HG02759 (cell line): ENCODE data around the gene RAB6A.
A peak's percentile ranks its signal among the peaks of the same experiment; 100 is the strongest.
"Not testable (repeated sequence)": the region's sequence is repeated elsewhere in the genome, so short reads cannot be mapped to it uniquely, and the experiment has no call there.

Experiments used
- ATAC-seq: cut with Tn5 transposase; IDR thresholded peaks from one replicate; pipeline ENCODE4 v1.9.1; 2021; ENCODE audit warnings: mild to moderate bottlenecking, moderate library complexity; ENCODE audit not compliant: unreplicated experiment

The RAB6A gene

DNA sequence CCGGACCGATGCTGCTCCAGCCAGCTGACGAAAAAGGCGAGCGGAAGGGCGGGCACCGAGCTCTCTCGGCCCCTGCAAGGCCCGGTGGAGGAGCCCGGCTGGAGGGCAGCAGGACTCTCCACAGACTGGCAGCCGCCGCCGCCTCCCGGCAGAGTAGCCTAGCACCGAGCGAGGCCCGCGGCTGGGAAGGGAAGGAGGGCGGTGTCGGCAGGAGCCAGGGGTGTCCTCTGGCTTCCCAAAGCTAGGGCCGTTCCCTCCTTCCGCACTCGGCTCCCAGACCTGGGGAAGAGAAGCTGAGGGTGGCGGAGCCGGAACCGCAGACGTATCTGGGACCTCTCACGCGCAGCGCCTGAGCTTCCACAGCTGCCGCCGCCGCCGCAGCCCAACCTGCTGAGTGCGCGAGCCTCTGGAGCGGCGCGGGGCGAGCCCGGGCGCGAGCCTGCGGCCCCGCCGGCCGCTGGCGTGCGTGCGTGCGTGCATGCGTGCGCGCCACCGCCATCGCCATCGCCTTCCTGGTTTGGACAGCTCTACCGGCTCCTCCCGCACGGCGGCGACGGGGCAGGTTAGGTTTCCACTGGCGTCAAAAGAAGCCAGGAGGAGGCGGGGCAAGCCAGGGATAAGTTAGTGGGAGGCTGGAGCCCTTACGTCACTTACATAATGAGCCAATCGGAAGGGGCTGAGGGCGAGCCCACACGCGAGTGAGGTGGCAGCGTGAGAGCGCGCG, at the start of gene RAB6A:
RAB6A (minus strand) TSS at position 396 of the 724 bp plus-strand sequence. CDS start 439 bp downstream, outside the sequence.
- ATAC-seq, result peak; percentile 93

DNA sequence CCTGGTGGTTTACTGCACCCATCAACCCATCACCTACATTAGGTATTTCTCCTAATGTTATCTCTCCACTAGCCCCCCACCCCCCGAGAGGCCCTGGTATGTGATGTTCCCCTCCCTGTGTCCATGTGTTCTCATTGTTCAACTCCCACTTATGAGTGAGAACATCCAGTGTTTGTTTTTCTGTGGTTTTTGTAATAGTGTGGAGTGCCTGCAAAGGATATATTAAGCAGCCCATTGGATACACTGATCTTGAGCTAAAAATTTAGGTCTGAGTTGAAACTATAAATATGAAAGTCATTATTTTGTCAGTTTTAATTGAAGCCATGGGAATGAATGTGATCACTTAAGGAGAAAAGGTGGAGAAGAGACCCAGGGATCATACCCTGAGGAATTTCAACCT, 49.8 kb upstream of the RAB6A start:
- no peak for ATAC-seq

DNA sequence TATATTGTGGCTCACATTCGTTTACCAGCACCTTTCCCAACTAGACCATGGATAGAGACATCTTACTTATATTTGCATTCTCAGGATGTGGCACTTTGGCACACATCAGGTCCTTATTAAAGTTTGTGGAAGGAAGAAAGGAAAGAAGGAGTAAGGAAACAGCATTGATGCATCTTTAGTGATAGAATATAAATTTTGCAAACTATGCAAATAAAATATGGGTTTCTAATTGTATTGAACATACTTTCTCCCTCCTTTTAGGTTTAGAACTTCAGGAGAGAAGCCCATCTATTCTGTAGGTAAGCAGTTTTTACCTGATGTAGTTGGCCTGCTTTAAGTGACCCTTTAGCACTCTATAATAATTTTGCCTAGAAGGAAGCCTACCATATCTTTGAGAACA, 47.2 kb upstream of the RAB6A start:
- ATAC-seq, result no peak

DNA sequence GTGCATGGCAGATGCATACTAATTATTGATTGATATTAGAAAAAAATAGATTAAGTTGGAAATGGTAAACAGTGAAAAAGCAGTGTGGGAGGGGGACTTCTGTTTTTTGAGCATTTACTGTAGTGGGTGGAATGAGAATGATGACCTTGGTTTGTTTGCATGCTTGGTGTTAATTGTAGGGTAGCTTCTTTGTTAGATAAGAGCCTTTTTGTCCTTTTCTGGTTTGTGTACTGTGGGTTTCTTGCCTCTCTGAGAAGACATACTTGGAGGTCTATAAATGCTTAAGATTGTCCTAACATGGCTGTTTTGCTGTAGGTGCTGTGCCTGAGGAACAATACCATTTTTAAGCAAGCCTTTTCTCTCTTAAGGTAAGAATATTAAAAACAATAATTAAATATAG, 43.8 kb upstream of the RAB6A start:
- no peak for ATAC-seq

GRCh38 chr11:73801136-73801535, 40.3 kb upstream of the RAB6A start:
- ATAC-seq, result no peak

DNA sequence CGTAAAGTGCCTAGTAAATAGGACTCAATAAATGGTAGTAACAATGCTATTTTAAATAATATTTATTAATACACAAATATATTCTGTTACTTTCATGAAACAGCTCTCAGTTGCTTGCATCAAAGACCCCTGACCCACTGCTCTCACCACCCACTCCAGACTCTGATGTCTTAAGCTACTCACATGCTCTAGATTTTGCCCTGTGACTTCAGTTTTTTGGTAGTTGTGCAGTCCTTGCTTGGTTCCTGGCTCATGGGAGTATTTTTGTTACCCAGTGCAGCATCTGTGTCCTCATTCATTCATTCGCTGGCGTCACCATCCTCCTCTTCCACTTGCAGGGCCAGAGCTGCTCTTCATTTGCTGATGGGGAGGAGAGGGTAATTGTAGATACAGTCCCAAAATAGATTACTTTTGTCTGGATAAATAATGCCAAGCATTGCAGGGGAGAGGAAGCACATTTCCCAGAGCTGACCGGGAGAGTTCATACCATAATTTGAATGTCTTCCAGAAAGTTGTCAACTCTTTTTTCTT, 39.5 kb upstream of the RAB6A start:
- ATAC-seq, result no peak

DNA sequence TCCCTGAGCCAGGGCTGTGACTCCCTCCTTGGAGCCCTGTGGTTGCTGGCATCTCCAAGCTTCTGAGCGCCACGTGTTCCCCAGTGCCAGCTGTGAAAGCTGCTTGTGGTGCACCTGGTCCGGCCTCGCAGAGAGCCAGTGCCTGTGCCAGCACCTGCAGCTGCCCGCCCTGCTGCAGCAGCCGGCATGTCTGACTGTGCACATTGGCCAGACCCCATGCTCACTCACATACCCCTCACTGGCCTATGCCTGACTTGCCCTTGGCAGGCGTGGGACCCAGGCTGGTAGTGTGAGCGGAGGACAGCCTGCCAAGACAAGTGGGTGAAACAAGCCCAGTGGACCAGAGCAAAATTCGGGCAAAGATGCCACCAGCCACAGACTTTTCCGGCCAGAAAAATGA, 36.6 kb upstream of the RAB6A start:
- ATAC-seq, result no peak

DNA sequence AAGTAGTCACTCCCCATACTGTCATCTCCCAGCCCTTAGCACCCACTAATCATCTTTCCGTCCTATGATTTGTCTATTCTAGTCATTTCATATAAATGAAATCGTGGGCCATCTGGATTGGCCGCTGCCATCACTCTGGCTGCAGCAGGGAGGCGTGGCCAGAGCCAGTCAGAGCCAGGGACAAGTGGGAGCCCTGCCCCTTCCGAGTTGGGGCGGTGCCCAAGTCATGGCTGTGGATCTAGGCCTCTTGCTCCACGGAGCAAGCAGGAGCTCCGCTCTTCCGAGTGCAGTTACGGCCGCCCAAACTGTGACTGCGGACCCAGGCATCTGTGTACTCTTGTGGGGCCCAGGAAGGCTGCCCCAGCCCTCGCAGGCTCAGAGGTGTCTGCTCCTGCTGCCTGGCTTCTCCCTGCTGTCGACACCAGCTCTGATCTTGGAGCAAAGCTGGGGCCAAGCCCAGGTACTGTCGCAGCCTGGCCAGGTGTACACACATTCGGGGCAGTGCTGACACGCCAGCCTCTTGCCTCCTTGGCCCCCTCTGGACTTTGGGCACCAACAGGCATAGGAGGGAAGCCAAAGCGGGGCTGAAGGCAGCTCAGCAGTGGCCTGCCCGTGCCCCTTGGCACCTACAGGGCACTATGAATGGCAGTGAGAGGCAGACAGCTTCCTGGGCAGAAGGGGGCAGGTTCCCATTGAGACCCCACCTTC, 35.2 kb upstream of the RAB6A start:
- ATAC-seq, result no peak

DNA sequence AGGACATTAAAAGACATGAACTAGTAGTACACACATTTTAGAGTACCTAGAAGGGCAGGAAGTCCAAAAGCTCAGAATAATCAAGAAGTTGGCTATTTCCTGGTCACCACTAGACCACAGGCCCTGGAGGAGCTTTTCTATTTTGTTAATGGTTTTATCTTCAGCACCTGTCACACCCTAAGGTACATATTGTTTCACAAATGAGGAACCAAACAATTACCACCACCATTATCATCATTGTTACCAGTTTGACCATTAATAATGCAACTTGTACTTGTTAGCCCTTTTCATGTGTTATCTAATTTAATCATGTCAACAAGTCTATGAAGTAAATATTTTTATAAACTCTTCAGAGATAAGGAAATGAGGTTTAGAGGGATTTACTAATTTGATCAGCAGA, 31.7 kb upstream of the RAB6A start:
- ATAC-seq, result no peak

DNA sequence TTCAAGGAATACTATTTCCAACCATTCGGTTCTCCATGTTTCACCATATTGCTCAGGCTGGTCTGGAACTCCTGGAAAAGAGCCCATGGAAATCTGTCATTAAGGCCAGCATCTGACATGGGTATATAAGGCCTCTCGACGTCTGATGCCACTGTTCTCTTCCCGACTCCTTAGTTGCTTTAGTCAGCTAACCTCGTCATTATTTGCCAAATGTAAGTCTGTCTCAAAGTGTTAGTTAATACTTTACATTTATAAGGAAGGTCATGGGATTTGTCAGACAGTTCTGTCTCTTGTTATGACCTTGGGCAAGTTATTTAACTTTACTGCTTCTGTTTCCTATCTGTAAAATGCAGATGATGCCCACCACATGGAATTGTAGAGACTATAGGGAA, 28.4 kb upstream of the RAB6A start:
- no peak for ATAC-seq

DNA sequence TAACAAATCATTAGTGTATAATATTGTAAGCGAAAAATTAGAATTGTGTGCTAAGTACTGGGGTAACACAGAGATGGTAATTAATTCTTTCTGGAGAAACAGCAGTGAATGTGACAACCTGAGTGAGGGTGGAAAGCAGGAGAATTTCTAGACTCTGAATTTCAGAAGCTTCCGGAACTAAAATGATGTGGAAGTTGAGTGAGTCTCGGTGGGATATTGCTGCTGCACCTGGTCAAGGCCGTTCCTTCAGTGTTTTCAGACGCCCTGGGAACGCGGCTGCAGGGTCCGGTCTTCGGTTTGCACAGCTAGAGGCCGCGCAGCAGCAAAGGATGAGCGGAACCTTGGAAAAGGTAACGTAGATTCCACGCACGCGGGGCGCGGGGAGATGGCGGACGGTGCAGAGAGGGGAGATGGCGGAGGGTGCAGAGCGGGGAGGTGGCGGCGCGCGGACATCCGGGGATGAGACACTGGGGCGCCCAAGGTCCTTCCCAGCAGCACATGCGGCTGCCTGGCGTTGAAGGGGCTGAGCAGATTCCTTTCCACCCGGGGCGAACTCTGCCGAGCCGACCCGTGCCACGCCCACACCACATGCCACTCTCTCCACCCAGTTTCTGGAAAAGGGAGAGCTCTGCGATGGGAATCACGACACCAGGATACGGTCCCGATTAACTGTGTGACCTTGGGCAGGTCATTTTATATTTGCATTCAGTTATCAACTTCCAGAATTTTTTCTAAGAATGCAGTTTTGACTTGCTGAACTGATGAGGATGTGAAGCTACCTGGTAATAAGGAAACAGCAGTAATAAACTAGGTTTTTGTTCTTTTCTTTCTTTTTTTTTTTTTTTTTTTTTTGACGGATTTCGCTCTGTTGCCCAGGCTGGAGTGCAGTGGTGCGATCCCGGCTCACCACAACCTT, 27.0 kb upstream of the RAB6A start, which contains the start of gene MRPL48:
MRPL48 (plus strand) TSS at position 232 of the 916 bp plus-strand sequence; CDS start at position 330, 98 bp downstream.
- peak; percentile 97 for ATAC-seq

- ATAC-seq, result no peak
Observed at GRCh38 chr11:73787051-73787642, 26.3 kb upstream of the RAB6A start.

GRCh38 chr11:73785467-73785866, 24.6 kb upstream of the RAB6A start:
- not testable (repeated sequence) for ATAC-seq

DNA sequence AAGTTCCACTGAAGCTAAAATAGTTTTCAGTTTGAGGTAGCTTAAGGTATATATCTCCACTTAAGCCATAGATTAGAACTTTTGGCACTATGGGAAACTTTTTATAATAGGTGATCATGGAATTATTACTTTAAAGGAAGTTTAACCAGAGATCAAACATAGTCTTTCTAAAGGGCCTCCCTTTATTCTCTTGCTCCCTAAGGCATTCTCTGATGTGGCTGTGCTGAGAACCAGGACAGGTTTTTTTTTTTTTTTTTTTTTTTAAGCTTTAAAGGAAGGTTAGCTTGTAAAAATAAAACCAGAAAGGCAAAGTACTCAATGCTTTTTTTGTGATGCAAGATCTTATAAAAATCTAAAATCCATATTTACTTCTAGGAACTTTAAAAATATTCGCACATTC, 23.9 kb upstream of the RAB6A start:
- no peak for ATAC-seq

DNA sequence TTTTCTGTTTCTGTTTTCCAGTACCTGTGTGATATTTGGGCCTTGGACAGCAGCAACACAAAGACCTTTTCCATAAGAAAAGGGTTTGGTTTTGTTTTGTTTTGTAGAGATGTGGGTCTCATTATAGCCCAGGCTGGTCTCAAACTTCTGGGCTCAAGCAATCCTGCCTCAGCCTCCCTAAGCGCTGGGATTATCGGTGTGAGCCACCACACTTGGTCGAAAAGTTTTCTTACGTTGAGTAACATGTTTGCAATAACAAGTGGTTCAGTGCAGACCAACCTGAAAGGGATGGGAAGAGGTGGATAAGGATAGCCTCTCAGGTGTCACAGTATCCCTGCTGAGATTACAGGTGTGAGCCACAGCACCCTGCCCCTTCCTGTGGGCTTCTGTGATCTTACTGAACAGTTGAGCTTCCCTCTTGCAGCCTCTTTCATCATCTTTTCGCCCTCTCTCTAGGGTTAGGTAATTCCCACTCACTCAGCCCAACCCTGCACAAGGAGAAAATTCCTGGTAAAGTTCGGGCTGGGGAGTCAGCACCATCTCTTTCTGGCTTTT, 23.3 kb upstream of the RAB6A start:
- ATAC-seq, result no peak

DNA sequence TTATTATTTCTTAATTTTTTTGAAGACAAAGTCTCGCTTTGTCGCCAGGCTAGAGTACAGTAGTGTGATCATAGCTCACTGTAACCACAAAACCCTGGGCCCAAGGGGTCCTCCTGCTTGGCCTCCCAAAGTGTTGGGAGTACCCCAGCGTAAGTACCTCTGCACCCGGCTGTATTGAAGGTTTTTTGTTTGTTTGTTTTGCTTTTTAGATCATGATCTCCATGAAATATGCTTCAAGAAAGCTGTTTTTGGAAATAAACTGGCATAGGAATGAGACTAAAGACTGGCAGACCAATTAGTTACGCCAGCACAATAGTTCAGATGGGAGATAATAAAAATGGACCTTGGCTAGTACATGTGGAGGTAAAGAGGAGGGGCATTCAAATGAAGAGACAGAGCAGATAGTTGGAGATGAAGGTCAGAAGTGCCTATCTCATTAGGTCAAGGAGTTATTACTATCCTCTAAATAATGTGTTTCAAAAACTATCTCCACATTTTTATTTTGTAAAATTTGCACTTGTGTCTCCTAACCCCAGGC, 22.7 kb upstream of the RAB6A start:
- ATAC-seq, result no peak

DNA sequence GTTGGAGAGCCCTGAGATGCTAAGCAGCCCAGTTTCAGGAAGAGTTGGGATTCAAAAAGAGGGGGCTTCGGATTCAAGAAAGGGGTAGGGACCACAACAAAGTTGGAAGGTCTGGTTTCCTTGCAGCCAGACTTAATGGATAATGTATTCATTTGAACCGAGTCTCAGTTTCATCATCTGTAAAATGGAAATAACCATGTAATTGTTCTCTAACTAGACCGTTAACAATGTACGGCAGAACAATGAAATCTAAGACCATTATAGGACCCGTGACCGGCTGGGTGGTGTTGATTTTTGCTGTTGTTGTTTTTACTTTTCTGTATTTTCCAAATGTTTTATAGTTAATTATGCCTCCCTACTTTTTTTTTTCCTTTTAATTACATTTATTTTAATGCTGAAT, 20.4 kb upstream of the RAB6A start:
- no peak for ATAC-seq

GRCh38 chr11:73779084-73779902, 18.4 kb upstream of the RAB6A start:
- peak; percentile 99 for ATAC-seq

- ATAC-seq, result not testable (repeated sequence)
Observed at GRCh38 chr11:73770811-73771210, 9.9 kb upstream of the RAB6A start.
